SK-N-MC (cell line): ENCODE results near the gene KLK1.
"Not testable (repeated sequence)": the region's sequence is repeated elsewhere in the genome, so short reads cannot be mapped to it uniquely, and the experiment has no call there.

Source experiments
- DNase-seq: peaks from one replicate; pipeline ENCODE4 v3.0.0-alpha.2; 2011; ENCODE audit warnings: low read depth, low spot score
- H3K27ac ChIP-seq: fragments of 200-600 bp; sonication (generic); 2 replicates; pipeline ENCODE4 v1.5.1; 2016; ENCODE audit warnings: mixed run types
- H3K36me3 ChIP-seq: fragments of 200-600 bp; sonication (generic); 2 replicates; pipeline ENCODE4 v1.6.1; 2017; ENCODE audit warnings: antibody characterized with exemption, low read length, mixed read lengths; ENCODE audit not compliant: insufficient read depth
- H3K4me3 ChIP-seq: fragments of 200-600 bp; sonication (generic); 2 replicates; pipeline ENCODE4 v1.5.1; 2016
- H3K9ac ChIP-seq: fragments of 200-600 bp; sonication (generic); 2 replicates; pipeline ENCODE4 v1.8.0; 2017; ENCODE audit warnings: mixed run types, mixed read lengths; ENCODE audit not compliant: insufficient read length
- H3K9me3 ChIP-seq: fragments of 200-600 bp; sonication (generic); 2 replicates; pipeline ENCODE4 v1.6.1; 2017; ENCODE audit warnings: low read depth, mild to moderate bottlenecking, antibody characterized with exemption, low read length, moderate library complexity, mixed read lengths
- EZH2 ChIP-seq: fragments of 200-600 bp; sonication (generic); IDR thresholded peaks from one replicate; pipeline ENCODE4 v1.6.1; 2017; ENCODE audit warnings: antibody characterized with exemption
- FOXP2 ChIP-seq: optimal IDR thresholded peaks from 2 replicates; pipeline ENCODE3; 2011; ENCODE audit warnings: mild to moderate bottlenecking, moderate library complexity; ENCODE audit not compliant: insufficient read depth; ENCODE audit errors: extremely low read length, control extremely low read depth
- POLR2AphosphoS5 ChIP-seq: IDR thresholded peaks from 2 replicates; pipeline ENCODE4 v1.6.1; 2012; ENCODE audit warnings: mild to moderate bottlenecking, low read depth, low read length, borderline replicate concordance

Gene KLK1

GRCh38 chr19:50772476-50772875, 51.1 kb downstream of the KLK1 start:
- Histone ChIP-seq H3K4me3 (no peak overlapping the region), H3K27ac (no peak overlapping the region), H3K9ac (no peak overlapping the region), H3K9me3 (no peaks in the 10 kb centered on the region; the same call in 1 of the 2 replicates), H3K36me3 (no peaks in the 10 kb centered on the region)
- TF ChIP-seq EZH2 (no peak), FOXP2 (no peak), POLR2AphosphoS5 (no peak)
- DNase-seq: no peak

- TF ChIP-seq EZH2: no peak
- no peak for TF ChIP-seq FOXP2
- no peak for TF ChIP-seq POLR2AphosphoS5
Observed at GRCh38 chr19:50770888-50771287, 52.7 kb downstream of the KLK1 start.

GRCh38 chr19:50770164-50770563, 53.4 kb downstream of the KLK1 start, which contains the start of gene GPR32:
Gene GPR32 (plus strand): TSS chr19:50770464. CDS start chr19:50770601, 137 bp downstream.
- H3K27ac ChIP-seq, DNase-seq, H3K4me3 ChIP-seq, H3K9me3 ChIP-seq, H3K36me3 ChIP-seq, H3K9ac ChIP-seq: not testable (repeated sequence)

More at GRCh38 chr19:50770888-50771287, 52.7 kb downstream of the KLK1 start:
- Histone ChIP-seq H3K9ac (no peak overlapping the region), H3K36me3 (no peaks in the 10 kb centered on the region), H3K27ac (no peak overlapping the region), H3K9me3 (no peaks in the 10 kb centered on the region; the same call in 1 of the 2 replicates), H3K4me3 (no peak overlapping the region)
- DNase-seq: no peak
